Endodermal cell (in vitro differentiated cells): Measurements from ENCODE around the gene GOLGA6A. TPM values are rescaled to one million over a fixed set of nuclear protein-coding genes. Genes with fewer than 3 reads are reported as not detected.

ENCODE experiments used
- DNase-seq: peaks from one replicate; pipeline ENCODE4 v3.0.0-alpha.2; 2017
- H3K27ac ChIP-seq: 2 replicates; pipeline ENCODE4 v1.5.1; 2013; ENCODE audit warnings: mild to moderate bottlenecking, low read depth, low read length, moderate library complexity
- H3K27me3 ChIP-seq: 2 replicates; pipeline ENCODE4 v1.6.1; 2013; ENCODE audit warnings: mild to moderate bottlenecking, low read length, moderate library complexity; ENCODE audit not compliant: insufficient read depth, control insufficient read depth, poor library complexity, severe bottlenecking
- H3K36me3 ChIP-seq: 2 replicates; pipeline ENCODE4 v1.7.0; 2013; ENCODE audit warnings: mild to moderate bottlenecking, low read length, moderate library complexity; ENCODE audit not compliant: control insufficient read depth, insufficient read depth
- H3K4me1 ChIP-seq: one replicate; pipeline ENCODE4 v1.7.0; 2013; ENCODE audit warnings: low read length; ENCODE audit not compliant: control insufficient read depth, insufficient read depth
- H3K4me3 ChIP-seq: 2 replicates; pipeline ENCODE4 v1.5.1; 2013; ENCODE audit warnings: mild to moderate bottlenecking, low read length, moderate library complexity
- H3K9ac ChIP-seq: 2 replicates; pipeline ENCODE4 v1.6.1; 2013; ENCODE audit warnings: mild to moderate bottlenecking, low read length, moderate library complexity; ENCODE audit not compliant: poor library complexity, severe bottlenecking; ENCODE audit errors: extremely low read depth
- H3K9me3 ChIP-seq: 2 replicates; pipeline ENCODE4 v1.6.1; 2013; ENCODE audit warnings: mild to moderate bottlenecking, low read length, moderate library complexity; ENCODE audit not compliant: control insufficient read depth
- H3K27ac Mint-ChIP-seq: 2 replicates; pipeline ENCODE4 v1.8.0; 2020; ENCODE audit warnings: mixed read lengths
- H3K27me3 Mint-ChIP-seq: 2 replicates; pipeline ENCODE4 v1.8.0; 2021; ENCODE audit warnings: mild to moderate bottlenecking, mixed read lengths; ENCODE audit not compliant: insufficient read depth
- H3K36me3 Mint-ChIP-seq: 2 replicates; pipeline ENCODE4 v1.8.0; 2020; ENCODE audit warnings: low read depth, mixed read lengths
- H3K4me1 Mint-ChIP-seq: 2 replicates; pipeline ENCODE4 v1.8.0; 2020; ENCODE audit warnings: mixed read lengths
- H3K4me3 Mint-ChIP-seq: 2 replicates; pipeline ENCODE4 v1.8.0; 2020; ENCODE audit warnings: mild to moderate bottlenecking, moderate library complexity, mixed read lengths
- H3K9me3 Mint-ChIP-seq: 2 replicates; pipeline ENCODE4 v1.8.0; 2020; ENCODE audit warnings: mild to moderate bottlenecking, mixed read lengths
- WGBS, 2 experiments: methylation state at CpG; one replicate each; pipeline versions ENCODE4 v1.1.5 to v1.1.7; 2013; ENCODE audit warnings: missing lambda C conversion rate in 2 of 2, mixed read lengths in 1 of 2; ENCODE audit not compliant: insufficient coverage in 1 of 2, insufficient read length in 1 of 2; 5-methylcytosine and 5-hydroxymethylcytosine counted together
- total RNA-seq, 2 donors: library from RNA; stranded (reverse); fragmentation: NEBNext Ultra II Directional in 1 of 2; extraction: Animal tissue kit (Norgen Biotek cat#: 25700) in 1 of 2; gene quantifications; 2 replicates in 1 of 2; 3 replicates in 1 of 2; pipeline ENCODE4 v1.2.1, GENCODE V29; 2021
- TF ChIP-seq, protein P1 (sequence below): fragments of 200-600 bp; sonication (generic); conservative IDR thresholded peaks from 2 replicates; pipeline ENCODE4 v1.5.0; 2021; ENCODE audit warnings: antibody characterized with exemption, mild to moderate bottlenecking

GOLGA6A gene
- total RNA-seq, 2 donors from 2014 or later = 0.75 to 0.86 TPM

DNA sequence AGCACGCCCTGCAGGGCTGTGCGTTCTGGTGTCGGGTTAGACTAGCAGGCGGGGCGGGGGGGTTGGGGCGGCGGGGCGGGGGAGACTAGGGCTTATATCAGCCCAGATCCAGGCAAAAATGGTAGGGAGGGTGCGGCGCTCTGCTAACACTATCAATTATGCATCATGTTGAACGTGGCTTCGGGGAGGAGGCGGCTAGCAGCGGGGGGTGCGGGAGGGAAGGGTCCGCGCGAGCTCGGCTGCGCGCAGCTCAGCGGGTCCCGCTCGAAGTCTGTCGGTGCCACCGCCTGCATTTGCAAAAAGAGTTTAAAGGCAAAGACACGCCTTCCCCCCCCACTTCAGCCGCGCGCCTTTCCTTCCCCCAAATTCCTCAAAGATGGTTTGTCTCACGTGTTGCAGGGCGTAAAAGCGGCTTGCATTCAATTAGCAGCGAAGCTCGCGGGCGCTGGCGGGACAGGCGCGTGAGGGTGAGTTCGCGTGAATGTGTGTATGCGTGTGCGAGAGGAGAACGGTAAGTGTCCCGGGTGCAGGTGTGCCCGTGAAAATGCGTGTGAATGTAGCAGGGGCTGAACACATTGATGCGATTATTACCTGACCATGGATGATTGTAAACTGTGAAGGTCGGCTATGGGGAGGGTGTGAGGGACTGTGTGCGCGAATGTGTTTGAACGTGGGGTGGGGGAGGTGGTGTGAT lies 48.0 kb upstream of the GOLGA6A start, which contains the start of gene ISLR2:
ISLR2 (plus strand) TSS at position 432 of the 694 bp plus-strand sequence. CDS start 2,169 bp downstream, outside the sequence.
- TF ChIP-seq, protein P1, sequence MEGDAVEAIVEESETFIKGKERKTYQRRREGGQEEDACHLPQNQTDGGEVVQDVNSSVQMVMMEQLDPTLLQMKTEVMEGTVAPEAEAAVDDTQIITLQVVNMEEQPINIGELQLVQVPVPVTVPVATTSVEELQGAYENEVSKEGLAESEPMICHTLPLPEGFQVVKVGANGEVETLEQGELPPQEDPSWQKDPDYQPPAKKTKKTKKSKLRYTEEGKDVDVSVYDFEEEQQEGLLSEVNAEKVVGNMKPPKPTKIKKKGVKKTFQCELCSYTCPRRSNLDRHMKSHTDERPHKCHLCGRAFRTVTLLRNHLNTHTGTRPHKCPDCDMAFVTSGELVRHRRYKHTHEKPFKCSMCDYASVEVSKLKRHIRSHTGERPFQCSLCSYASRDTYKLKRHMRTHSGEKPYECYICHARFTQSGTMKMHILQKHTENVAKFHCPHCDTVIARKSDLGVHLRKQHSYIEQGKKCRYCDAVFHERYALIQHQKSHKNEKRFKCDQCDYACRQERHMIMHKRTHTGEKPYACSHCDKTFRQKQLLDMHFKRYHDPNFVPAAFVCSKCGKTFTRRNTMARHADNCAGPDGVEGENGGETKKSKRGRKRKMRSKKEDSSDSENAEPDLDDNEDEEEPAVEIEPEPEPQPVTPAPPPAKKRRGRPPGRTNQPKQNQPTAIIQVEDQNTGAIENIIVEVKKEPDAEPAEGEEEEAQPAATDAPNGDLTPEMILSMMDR = no peak
- no peak within 1 kb of the TSS for H3K27ac Mint-ChIP-seq
- peak within 1 kb of the TSS; percentile 43 for H3K4me3 Mint-ChIP-seq
- peaks cover 94% of the 10 kb centered on the region for H3K27me3 ChIP-seq
- H3K9me3 Mint-ChIP-seq = no peaks in the 10 kb centered on the region
- peaks cover 3% of the 10 kb centered on the region for H3K4me1 ChIP-seq
- no peaks in the 10 kb centered on the region for H3K9me3 ChIP-seq
- peaks cover 98% of the 10 kb centered on the region for H3K27me3 Mint-ChIP-seq
- H3K36me3 Mint-ChIP-seq = no peaks in the 10 kb centered on the region
- 1 to 2% methylated on average over 29 to 51 of the region's 53 CpGs for WGBS, 2 experiments
- peaks cover 28% of the 10 kb centered on the region for H3K4me1 Mint-ChIP-seq
- H3K36me3 ChIP-seq = no peaks in the 10 kb centered on the region
- peak within 1 kb of the TSS; percentile 40 for H3K4me3 ChIP-seq
- no peak for DNase-seq
- no peak within 1 kb of the TSS for H3K27ac ChIP-seq
- no peak within 1 kb of the TSS for H3K9ac ChIP-seq

DNA sequence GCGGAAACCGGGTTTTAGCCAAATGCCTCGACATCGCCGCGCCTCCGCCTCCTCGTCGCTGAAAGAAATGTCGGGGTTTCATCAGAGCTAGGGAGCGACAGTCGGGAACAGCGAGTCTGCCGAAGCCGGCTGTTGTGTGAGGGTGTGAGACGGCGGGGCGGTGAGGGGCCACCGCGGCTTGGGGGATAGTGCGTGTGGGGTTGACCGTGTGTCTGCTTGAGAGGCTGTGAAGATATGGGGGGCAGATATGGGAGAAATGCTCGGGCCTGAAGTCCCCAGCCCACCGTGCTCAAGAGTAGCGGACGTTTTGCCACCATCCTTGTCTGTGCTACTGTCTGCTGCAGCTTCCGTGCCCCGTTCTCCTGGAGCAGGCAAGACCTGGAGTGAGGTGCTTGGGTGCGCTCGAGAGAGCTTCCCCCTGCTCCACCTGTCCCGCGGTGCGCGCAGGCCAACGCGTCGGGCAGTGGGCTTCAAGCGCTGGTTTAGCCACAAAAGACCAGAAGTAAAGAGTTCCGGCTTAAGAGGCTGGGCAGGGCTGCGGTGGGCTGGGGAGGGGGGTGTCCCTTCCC lies 47.3 kb upstream of the GOLGA6A start:
- Histone ChIP-seq H3K27me3 (peaks cover 87% of the 10 kb centered on the region), H3K4me3 (peak overlapping the region; percentile 40), H3K36me3 (no peaks in the 10 kb centered on the region), H3K27ac (no peak overlapping the region), H3K9ac (no peak overlapping the region), H3K9me3 (no peaks in the 10 kb centered on the region), H3K4me1 (peaks cover 3% of the 10 kb centered on the region)
- 0 to 1% methylated on average over 6 to 39 of the region's 40 CpGs for WGBS, 2 experiments
- no peaks in the 10 kb centered on the region for H3K36me3 Mint-ChIP-seq
- peaks cover 94% of the 10 kb centered on the region for H3K27me3 Mint-ChIP-seq
- H3K27ac Mint-ChIP-seq = no peak overlapping the region
- no peaks in the 10 kb centered on the region for H3K9me3 Mint-ChIP-seq
- DNase-seq = peak; percentile 84
- peaks cover 28% of the 10 kb centered on the region for H3K4me1 Mint-ChIP-seq
- H3K4me3 Mint-ChIP-seq = peak overlapping the region; percentile 43
- TF ChIP-seq, protein P1 = no peak

DNA sequence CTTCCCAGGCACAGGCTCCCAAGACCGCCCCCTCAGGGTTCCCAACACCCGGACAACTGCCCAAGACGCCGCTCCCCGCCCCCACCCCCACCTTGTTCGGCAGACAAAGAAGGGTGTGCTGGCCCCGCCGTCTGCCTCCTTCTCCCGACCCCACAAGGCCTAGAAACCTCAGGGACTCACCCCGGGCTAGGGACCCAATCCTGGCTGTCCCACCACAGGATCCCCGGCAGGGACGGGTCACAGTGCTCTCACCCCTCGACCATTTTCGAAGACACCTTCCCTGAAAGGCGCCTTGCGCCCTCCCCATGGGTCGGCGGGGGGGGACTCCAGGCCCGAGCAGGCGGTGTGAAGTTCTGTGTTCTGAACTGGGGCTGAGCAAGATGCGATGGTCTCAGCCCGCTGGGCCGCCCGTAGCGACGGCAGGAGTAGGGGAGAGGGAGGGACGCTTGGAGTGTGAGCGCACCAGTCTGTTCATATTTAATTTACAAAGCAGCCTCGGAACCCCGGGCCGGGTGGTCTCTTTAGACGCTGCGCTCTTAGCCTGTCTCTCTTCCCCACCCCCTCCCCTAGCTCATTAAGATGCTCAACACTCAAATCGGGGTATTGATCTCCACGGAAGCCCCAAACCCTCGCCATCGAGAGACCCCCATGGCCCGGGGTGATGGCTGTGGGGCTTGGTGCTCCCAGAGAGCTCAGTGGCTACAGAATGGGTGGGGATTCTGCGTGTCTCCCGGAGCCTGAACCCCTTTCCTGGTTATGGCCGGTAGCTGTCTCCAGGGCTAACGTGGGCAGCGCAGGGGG lies 46.6 kb upstream of the GOLGA6A start:
- peaks cover 3% of the 10 kb centered on the region for H3K4me1 ChIP-seq
- Mint-ChIP-seq H3K9me3 (no peaks in the 10 kb centered on the region), H3K4me3 (peak overlapping the region; percentile 43), H3K27ac (no peak overlapping the region), H3K36me3 (no peaks in the 10 kb centered on the region), H3K27me3 (peaks cover 88% of the 10 kb centered on the region), H3K4me1 (peaks cover 26% of the 10 kb centered on the region)
- 0 to 2% methylated on average over 12 to 41 of the region's 43 CpGs for WGBS, 2 experiments
- H3K36me3 ChIP-seq = no peaks in the 10 kb centered on the region
- H3K4me3 ChIP-seq = peak overlapping the region; percentile 40
- H3K9me3 ChIP-seq = no peaks in the 10 kb centered on the region
- H3K27me3 ChIP-seq = peaks cover 81% of the 10 kb centered on the region
- TF ChIP-seq, protein P1 = no peak
- no peak overlapping the region for H3K27ac ChIP-seq
- no peak overlapping the region for H3K9ac ChIP-seq
- peak; percentile 72 for DNase-seq
